Fibroblast of pulmonary artery (primary cell): Measurements from ENCODE around the gene MAGI1.

Source experiments
- DNase-seq: peaks from one replicate; pipeline ENCODE4 v3.0.0-alpha.2; 2010; ENCODE audit warnings: low read depth
- H3K4me3 ChIP-seq: replicated peaks from 2 replicates; pipeline ENCODE4 v1.5.1; 2011; ENCODE audit warnings: low read depth, mild to moderate bottlenecking, control low read depth, low read length, moderate library complexity
- TF ChIP-seq, protein P1 (sequence below): IDR thresholded peaks from 2 replicates; pipeline ENCODE4 v1.5.1; 2011; ENCODE audit warnings: mild to moderate bottlenecking, control low read depth, low read length, inconsistent platforms; ENCODE audit errors: missing control alignments

Gene MAGI1

DNA sequence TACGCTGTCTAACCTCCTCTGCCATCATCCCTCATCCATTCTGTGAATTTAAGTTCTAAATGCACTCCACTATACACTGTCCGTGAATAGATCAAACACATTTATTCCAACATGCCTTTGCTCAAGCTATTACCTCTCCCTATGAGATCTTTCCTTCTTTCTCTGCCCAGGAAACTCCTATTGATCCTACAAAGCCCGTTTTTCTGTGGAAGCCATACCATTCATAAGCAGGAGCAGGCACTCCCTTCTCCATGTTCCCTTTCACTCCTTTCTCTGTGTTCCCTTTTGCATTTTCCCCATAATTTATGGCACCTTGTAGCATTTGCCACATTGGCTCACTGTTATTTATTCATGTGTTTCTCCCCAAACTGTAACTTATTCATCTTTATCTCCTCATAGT is 501.6 kb downstream of the MAGI1 start:
- no peak overlapping the region for H3K4me3 ChIP-seq
- DNase-seq: no peak
- TF ChIP-seq, protein P1, sequence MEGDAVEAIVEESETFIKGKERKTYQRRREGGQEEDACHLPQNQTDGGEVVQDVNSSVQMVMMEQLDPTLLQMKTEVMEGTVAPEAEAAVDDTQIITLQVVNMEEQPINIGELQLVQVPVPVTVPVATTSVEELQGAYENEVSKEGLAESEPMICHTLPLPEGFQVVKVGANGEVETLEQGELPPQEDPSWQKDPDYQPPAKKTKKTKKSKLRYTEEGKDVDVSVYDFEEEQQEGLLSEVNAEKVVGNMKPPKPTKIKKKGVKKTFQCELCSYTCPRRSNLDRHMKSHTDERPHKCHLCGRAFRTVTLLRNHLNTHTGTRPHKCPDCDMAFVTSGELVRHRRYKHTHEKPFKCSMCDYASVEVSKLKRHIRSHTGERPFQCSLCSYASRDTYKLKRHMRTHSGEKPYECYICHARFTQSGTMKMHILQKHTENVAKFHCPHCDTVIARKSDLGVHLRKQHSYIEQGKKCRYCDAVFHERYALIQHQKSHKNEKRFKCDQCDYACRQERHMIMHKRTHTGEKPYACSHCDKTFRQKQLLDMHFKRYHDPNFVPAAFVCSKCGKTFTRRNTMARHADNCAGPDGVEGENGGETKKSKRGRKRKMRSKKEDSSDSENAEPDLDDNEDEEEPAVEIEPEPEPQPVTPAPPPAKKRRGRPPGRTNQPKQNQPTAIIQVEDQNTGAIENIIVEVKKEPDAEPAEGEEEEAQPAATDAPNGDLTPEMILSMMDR: no peak

DNA sequence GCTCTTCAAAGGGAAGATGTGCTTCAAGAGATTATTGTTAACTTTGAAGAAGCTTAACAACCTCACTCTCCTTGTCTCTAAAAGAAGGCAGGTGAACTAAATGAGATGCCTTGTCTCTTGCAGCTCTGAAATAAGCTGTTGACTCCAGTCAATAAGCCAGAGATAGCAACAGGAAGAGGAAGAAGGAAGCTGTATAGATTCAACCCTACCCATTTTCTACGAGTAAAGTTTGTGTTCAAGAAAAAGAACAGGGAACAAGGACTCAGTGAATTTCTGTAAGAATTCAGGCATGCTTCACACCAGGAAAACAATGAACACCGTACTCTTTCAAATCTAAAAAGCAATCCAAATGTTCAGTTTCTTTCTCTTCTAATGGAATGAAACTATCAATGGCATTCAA is 503.5 kb downstream of the MAGI1 start:
- TF ChIP-seq, protein P1: no peak
- DNase-seq: no peak
- H3K4me3 ChIP-seq: no peak overlapping the region

DNA sequence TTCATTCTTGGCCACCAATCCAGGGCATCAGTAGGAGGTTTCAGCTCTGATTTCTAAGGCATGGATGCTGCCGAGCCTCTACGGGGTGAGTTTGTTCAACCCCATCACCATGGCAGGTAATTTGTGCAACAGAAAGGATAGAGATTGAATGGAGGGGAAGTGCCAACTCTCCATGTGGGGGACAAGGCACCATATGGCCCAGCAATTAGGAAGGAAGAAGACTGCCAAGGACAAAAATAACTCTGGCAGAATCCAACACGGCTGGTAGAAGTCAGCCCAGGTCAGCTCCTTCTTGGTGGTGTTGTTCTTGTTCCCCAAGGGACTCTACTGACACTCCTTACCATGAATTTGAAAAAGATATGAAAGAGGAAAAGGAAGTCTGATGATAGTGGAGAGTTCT is 503.9 kb downstream of the MAGI1 start:
- TF ChIP-seq, protein P1: no peak
- no peak overlapping the region for H3K4me3 ChIP-seq
- DNase-seq: no peak

DNA sequence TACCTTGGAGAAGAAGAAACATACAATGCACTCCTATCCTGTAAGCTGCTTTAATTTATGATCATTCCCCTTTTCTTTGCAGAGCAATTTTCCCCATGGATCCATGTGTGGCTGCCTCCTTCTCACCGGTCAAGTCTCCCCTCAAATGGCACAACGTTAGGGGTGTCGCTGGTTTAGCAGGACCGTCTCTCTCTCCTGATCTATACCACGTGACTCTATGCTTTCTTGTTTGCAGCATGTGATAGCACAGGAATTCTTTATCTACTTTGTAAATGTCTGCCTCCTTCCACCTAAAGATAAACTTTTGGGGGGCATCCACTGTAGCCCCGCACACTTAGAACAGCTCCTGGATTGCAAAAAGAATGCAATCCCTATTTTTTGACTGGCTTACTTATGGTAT is 506.0 kb downstream of the MAGI1 start:
- no peak overlapping the region for H3K4me3 ChIP-seq
- TF ChIP-seq, protein P1: no peak
- DNase-seq: no peak

DNA sequence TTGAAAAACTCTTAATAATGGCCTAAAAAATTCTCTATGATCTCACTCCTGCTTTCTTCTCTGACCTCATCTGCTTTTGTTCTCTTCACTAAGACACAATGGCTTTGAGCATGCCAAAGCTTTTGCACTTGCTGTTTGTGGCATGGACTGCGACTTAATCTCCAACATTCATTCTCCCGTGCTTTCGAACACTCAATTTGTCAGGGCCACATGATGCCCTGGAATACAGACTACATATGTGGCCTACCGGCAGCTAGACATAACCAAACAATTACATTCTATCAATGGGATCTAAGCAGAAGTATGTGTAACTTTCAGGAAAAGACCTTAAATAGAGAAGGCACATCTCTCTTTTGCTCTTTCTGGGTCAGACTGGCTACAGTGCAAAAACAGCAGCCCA is 506.5 kb downstream of the MAGI1 start:
- TF ChIP-seq, protein P1: no peak

DNA sequence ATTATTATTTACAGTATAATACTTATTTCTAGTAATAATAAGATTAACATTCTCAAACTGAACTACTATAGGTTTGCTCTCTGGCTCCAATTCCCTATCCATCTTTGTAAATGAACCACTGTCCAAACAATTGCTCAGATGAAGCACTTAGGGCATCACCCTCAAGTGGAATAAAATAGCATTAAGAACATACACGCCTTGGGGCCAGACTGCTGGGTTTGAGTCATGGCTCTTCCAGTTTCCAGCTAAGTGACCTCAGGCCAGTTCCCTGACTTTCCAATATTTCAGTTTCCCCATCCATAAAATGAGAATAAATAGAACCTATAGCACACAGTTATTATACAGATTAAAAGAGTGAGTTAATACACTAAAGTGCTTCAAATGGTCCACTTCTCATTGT is 507.2 kb downstream of the MAGI1 start:
- H3K4me3 ChIP-seq: no peak overlapping the region
- TF ChIP-seq, protein P1: no peak
- DNase-seq: no peak

More for the DNA sequence above, 506.5 kb downstream of the MAGI1 start:
- H3K4me3 ChIP-seq: no peak overlapping the region
- DNase-seq: no peak

DNA sequence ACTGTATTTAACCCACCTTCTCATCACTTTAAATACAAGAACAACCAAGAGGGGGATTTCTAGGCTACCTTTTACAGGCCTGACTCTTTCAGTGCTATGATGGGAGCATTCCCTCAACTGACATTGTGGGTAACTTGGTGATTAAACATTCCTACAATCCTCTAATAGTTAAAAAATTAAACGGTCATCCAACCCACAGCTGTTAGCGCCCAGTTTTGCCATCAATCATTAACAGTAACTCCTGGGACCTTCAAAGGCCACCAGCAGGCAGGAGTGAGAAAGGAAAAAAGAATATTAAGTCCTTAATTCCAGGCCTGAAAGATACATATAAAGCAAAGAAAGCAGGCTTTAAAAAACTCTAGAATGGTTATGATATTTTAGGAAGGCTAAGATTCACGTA is 512.1 kb downstream of the MAGI1 start:
- TF ChIP-seq, protein P1: no peak

More for the DNA sequence above, 512.1 kb downstream of the MAGI1 start:
- no peak for DNase-seq
- no peak overlapping the region for H3K4me3 ChIP-seq
